ENCODE results near the gene BRD1. TPM values are rescaled to one million over a fixed set of nuclear protein-coding genes. Genes with fewer than 3 reads are reported as not detected.

The BRD1 gene
- total and polyA plus RNA-seq, 2 experiments from 2014 or later = 25.0 to 25.9 TPM

GRCh38 chr22:49770547-49771265, 57.0 kb downstream of the BRD1 start:
- Histone ChIP-seq H2AFZ (no peak overlapping the region), H3K79me2 (no peaks in the 10 kb centered on the region), H3K4me2 (no peak overlapping the region), H3K36me3 (replicated peaks; ENCODE audit: insufficient read depth, low read depth) (no peaks in the 10 kb centered on the region), H3K4me1 (ENCODE audit: insufficient read depth) (no peaks in the 10 kb centered on the region), H3K4me3 (no peak overlapping the region), H3K9me3 (ENCODE audit: low read depth) (peaks cover 5% of the 10 kb centered on the region), H3K27me3 (no peaks in the 10 kb centered on the region), H3K27ac (no peak overlapping the region), H4K20me1 (ENCODE audit: insufficient read depth, poor library complexity, severe bottlenecking) (no peaks in the 10 kb centered on the region), H3K9me2 (replicated peaks; ENCODE audit: insufficient read depth) (no peaks in the 10 kb centered on the region)
- 92% methylated on average over 19 of the region's 29 CpGs for WGBS (ENCODE audit: low lambda C conversion rate, missing lambda C conversion rate)
- no peak for TF ChIP-seq EZH2 (IDR thresholded peaks at IDR 0.05; ENCODE audit: borderline replicate concordance)
- TF ChIP-seq, protein P1, sequence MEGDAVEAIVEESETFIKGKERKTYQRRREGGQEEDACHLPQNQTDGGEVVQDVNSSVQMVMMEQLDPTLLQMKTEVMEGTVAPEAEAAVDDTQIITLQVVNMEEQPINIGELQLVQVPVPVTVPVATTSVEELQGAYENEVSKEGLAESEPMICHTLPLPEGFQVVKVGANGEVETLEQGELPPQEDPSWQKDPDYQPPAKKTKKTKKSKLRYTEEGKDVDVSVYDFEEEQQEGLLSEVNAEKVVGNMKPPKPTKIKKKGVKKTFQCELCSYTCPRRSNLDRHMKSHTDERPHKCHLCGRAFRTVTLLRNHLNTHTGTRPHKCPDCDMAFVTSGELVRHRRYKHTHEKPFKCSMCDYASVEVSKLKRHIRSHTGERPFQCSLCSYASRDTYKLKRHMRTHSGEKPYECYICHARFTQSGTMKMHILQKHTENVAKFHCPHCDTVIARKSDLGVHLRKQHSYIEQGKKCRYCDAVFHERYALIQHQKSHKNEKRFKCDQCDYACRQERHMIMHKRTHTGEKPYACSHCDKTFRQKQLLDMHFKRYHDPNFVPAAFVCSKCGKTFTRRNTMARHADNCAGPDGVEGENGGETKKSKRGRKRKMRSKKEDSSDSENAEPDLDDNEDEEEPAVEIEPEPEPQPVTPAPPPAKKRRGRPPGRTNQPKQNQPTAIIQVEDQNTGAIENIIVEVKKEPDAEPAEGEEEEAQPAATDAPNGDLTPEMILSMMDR (IDR thresholded peaks at IDR 0.05; ENCODE audit: poor library complexity) = no peak
- no peak for TF ChIP-seq EZH2phosphoT487 (IDR thresholded peaks at IDR 0.05; ENCODE audit: low read depth, severe bottlenecking, unreplicated experiment)
- no peak for DNase-seq (ENCODE audit: low spot score)

DNA sequence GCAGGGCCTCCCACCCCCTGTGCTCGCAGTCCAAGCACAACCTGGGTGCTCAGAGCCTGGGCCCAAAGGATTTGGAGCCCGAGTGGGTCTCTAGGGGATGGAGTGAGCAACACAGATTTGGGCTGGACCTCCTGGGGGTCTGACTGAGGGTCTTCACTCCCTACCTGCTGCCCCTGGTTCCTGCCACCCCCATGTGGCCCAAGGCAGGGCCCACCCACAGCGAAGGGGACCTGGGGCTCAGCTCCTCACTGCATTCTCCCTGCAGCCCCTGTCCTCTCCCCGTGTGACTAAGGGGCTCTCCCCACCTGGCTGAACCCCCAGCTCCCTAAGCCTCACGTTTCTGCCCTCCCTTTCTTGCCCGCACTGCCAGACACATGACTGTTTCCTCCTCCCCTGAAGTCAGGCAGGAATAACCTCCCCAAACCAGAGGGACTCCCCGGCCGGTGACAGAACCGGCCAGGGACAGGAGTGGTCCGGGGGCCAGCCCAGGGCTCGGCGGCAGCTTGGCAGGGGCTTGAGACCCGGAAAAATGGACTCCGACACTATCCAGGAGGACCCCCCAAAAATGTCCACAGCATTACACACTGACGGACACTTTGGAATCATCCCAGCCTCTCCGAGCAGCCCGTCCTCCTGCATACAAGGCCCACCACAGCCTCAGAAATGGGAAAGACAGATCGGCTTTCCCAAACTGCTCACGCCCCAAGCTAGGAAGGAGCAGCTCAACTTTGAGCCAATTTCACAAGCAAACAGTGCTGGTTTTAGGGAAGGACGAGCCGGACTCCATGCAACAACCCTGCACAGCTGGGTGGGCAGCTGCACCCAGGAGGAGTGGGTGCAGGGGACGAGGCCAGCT, 57.8 kb downstream of the BRD1 start:
- WGBS (ENCODE audit: low lambda C conversion rate, missing lambda C conversion rate) = 90% methylated on average over 21 of the region's 22 CpGs
- no peak overlapping the region for H3K27ac ChIP-seq
- H3K36me3 ChIP-seq (replicated peaks; ENCODE audit: insufficient read depth, low read depth) = no peaks in the 10 kb centered on the region
- H3K4me1 ChIP-seq (ENCODE audit: insufficient read depth) = no peaks in the 10 kb centered on the region
- no peaks in the 10 kb centered on the region for H4K20me1 ChIP-seq (ENCODE audit: insufficient read depth, poor library complexity, severe bottlenecking)
- no peak overlapping the region for H2AFZ ChIP-seq
- H3K27me3 ChIP-seq = no peaks in the 10 kb centered on the region
- H3K9me2 ChIP-seq (replicated peaks; ENCODE audit: insufficient read depth) = no peaks in the 10 kb centered on the region
- H3K79me2 ChIP-seq = no peaks in the 10 kb centered on the region
- no peak for TF ChIP-seq EZH2 (IDR thresholded peaks at IDR 0.05; ENCODE audit: borderline replicate concordance)
- TF ChIP-seq, protein P1 (IDR thresholded peaks at IDR 0.05; ENCODE audit: poor library complexity) = no peak
- TF ChIP-seq EZH2phosphoT487 (IDR thresholded peaks at IDR 0.05; ENCODE audit: low read depth, severe bottlenecking, unreplicated experiment) = no peak
- H3K4me2 ChIP-seq = no peak overlapping the region
- peaks cover 5% of the 10 kb centered on the region for H3K9me3 ChIP-seq (ENCODE audit: low read depth)
- DNase-seq (ENCODE audit: low spot score) = no peak
- H3K4me3 ChIP-seq = no peak overlapping the region

- H3K27me3 ChIP-seq = no peaks in the 10 kb centered on the region
These were observed 58.6 kb downstream of the BRD1 start for GRCh38 chr22:49768951-49769690.

More at GRCh38 chr22:49768951-49769690, 58.6 kb downstream of the BRD1 start:
- no peak overlapping the region for H3K27ac ChIP-seq
- no peaks in the 10 kb centered on the region for H3K9me2 ChIP-seq (replicated peaks; ENCODE audit: insufficient read depth)
- H4K20me1 ChIP-seq (ENCODE audit: insufficient read depth, poor library complexity, severe bottlenecking) = no peaks in the 10 kb centered on the region
- WGBS (ENCODE audit: low lambda C conversion rate, missing lambda C conversion rate) = 86% methylated on average over 18 of the region's 24 CpGs
- TF ChIP-seq EZH2 (IDR thresholded peaks at IDR 0.05; ENCODE audit: borderline replicate concordance) (no peak), EZH2phosphoT487 (IDR thresholded peaks at IDR 0.05; ENCODE audit: low read depth, severe bottlenecking, unreplicated experiment) (no peak)
- TF ChIP-seq, protein P1 (IDR thresholded peaks at IDR 0.05; ENCODE audit: poor library complexity) = no peak
- H3K79me2 ChIP-seq = no peaks in the 10 kb centered on the region
- no peaks in the 10 kb centered on the region for H3K4me1 ChIP-seq (ENCODE audit: insufficient read depth)
- no peak overlapping the region for H3K4me2 ChIP-seq
- no peak overlapping the region for H3K4me3 ChIP-seq
- H2AFZ ChIP-seq = no peak overlapping the region
- peaks cover 5% of the 10 kb centered on the region for H3K9me3 ChIP-seq (ENCODE audit: low read depth)
- H3K36me3 ChIP-seq (replicated peaks; ENCODE audit: insufficient read depth, low read depth) = no peaks in the 10 kb centered on the region
- DNase-seq (ENCODE audit: low spot score) = no peak
